8988T (cell line): ENCODE data around the gene ACAT2.
"Not testable (repeated sequence)": the region's sequence is repeated elsewhere in the genome, so short reads cannot be mapped to it uniquely, and the experiment has no call there.

ENCODE experiments used
- DNase-seq: peaks from one replicate; pipeline ENCODE4 v3.0.0; 2011

ACAT2 gene

DNA sequence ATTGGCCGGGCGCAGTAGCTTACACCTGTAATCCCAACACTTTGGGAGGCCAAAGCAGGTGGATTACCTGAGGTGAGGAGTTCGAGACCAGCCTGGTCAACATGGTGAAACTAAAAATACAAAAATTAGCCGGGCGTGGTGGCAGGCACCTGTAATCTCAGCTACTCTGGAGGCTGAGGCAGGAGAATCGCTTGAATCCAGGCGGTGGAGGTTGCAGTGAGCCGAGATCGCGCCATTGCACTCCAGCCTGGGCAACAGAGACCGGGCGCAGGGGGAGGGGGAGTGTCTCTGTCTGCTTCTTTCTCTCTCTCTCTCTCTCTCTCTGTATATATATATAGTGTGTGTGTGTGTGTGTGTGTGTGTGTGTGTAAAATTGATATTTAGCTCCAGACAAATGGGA is 29.3 kb upstream of the ACAT2 start:
- not testable (repeated sequence) for DNase-seq

DNA sequence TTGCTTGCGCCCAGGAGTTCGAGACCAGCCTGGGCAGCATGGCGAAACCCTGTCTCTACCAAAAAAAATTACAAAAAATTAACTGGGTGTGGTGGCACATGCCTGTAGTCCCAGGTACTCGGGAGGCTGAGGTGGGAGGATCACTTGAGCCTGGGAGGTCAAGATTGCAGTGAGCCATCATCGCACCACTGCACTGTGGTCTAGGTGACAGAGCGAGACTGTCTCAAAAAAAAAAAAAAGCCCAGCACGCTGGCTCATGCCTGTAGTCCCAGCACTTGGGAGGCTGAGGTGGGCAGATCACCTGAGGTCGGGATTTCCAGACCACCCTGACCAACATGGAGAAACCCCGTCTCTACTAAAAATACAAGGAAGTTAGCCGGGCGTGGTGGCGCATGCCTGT is 28.4 kb upstream of the ACAT2 start:
- not testable (repeated sequence) for DNase-seq

DNA sequence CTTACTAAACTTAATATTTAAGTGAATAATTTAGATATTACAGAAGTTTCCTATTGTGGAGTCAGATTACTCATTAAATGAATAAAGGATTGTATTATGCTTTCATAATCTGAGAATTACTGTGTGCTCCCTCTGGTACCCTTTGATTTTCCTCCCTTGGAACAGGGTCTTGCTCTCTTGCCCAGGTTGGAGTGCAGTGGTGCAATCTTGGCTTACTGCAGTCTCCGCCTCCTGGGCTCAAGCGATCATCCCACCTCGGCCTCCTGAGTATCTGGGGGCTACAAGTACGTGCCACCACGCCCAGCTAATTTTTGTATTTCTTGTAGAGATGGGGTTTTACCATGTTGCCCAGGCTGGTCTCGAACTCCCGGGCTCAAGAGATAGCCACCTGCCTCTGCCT is 24.9 kb upstream of the ACAT2 start:
- DNase-seq = no peak

DNA sequence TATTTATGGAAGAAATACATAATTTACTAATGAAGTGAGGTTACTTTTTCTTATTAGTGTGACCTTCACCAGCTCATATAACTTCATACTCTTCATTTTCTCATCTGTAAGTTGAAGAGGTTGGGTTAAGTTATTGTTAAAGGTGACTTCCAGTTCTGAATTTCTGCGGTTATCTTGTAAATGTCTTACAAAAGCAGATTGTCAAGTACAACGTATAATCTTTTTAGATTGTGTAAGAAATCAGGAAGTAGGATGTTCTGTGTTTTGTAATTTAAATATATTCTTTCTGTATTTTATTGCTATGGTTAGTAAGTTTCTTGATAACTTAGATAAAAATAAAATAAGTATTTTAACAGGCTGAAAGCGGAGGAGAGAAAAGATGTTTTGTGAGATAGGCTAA is 22.5 kb upstream of the ACAT2 start:
- no peak for DNase-seq

DNA sequence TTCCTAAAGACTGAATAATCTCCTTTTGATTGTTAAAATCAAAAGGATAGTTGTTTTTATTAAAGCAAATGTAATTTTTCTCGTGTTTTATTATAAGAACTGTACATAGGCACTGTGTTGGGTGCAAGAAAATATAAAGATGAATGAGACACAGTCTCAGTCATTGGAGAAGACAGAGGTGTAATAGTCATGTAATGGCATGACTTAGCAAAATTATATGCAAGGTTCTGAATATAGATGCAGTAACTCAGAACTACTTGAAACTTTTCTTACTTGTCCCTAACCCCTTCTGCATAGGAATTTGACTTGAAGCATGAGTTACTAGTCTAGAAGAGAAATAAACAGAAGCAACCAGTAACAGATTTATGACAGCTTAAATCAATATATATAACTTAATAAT is 19.7 kb upstream of the ACAT2 start:
- no peak for DNase-seq

DNA sequence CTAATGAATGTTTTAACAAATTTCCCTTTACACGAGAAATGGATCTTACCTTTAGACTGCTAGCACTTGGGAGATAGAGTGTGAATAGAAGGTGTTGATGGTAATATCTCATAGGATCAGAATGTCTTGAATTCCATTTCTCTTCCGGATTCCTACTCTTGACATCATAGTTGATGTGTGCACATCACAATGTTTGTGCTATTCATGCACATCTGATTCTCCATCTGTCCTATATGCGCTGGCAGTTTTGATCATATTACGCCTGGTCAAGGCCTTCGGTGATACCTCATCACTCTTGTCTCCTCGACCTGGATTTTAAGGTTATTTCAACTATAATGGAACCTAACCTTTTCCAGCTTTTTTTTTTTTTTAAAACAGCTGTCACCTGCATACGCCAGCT is 16.8 kb upstream of the ACAT2 start:
- DNase-seq = no peak

DNA sequence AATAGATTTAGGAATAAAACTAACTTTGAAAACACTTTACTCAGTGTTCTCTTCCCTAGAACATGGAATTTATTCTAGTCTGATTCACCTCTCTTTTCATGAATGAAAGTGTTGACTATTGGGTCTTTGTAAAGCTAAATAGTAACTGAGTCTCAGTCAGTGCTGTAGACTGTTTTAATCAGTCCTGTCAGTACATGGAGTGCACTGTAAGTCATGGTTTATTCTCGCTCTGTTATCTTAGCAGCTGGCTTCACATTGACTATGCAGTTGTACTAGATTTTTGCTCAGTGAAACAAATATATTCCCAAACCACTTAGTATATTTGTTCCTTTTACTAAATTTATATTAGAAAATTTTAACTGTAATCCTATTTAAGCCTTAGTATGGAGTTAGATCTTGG is 15.1 kb upstream of the ACAT2 start:
- no peak for DNase-seq

DNA sequence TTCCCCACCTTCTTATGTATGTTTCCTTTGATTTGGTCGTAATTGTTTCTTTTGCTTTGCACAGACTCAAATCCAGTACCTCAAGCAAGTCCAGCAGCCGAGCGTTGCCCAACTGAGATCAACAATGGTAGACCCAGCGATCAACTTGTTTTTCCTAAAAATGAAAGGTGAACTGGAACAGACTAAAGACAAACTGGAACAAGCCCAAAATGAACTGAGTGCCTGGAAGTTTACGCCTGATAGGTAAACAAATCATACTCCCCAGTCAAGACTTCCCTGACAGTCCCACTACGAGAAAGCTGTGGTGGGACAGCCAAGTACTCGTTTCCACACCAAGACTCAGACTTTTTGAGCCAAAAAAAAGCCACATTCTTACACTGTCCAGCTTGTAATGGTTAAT is 13.7 kb upstream of the ACAT2 start:
- not testable (repeated sequence) for DNase-seq

DNA sequence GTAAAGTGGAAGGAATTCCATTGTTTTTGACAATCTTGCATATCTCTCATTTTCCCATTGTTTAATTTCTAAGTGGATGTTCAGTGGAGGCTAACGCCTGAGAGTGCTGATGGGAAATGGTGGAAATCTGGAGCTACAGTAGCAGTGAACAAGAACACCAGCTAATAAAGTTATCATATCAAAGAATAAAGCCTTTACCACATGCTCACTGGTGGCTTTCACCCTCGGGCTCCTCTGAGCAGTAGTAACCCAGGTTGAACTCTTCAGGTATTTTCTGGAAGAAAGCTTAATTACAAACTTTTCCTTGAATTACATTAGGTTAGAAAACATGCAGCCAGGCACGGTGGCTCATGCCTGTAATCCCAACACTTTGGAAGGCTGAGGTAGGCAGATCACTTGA is 10.4 kb upstream of the ACAT2 start:
- DNase-seq = no peak

DNA sequence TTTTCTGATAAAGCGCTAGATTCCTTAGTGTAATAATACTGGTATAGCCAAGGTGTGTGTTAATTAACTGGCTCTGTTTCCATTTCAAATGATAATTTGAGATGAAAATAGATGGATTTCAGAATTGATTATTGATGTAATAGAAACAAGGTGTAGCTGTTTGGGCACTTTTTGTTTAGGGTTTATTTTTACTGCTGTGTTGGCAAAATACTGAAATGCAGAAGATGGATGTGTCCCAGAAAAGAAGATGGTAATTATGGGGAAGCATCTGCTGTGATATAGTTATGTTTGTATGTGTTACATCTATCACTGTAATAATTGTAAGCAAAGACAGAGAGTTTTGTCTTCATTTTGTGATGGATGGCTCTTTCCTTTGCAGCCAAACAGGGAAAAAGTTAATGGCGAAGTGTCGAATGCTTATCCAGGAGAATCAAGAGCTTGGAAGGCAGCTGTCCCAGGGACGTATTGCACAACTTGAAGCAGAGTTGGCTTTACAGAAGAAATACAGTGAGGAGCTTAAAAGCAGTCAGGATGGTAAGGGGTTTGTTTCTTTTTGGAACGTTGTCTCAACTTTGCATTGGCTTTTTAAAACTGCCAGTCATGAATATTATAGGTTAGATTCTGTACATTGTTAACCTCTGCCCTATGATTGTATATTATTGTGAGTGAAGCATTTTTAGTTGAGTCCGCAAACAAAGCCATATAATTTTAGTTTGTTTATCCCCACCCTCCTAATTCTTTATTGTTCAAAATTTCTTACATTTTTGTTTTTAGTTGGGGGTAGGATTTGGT is 8.6 kb upstream of the ACAT2 start:
- DNase-seq = no peak

DNA sequence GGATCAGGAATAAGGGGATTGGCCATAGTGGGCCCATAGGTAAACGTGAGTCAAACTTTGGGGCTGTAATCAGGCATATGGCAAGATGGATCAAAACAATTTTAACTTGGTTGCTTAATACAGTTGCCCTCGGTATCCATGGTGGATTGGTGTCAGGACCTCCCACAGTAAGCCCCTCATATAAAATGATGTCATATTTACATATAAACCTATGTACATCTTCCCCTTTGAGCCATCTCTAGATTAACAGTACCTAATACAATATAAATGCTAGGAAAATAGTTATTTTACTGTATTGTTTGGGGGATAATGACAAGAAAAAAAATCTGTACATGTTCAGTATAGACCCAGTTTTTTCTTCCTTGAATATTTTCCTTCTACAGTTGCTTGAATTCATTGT is 7.4 kb upstream of the ACAT2 start:
- no peak for DNase-seq

DNA sequence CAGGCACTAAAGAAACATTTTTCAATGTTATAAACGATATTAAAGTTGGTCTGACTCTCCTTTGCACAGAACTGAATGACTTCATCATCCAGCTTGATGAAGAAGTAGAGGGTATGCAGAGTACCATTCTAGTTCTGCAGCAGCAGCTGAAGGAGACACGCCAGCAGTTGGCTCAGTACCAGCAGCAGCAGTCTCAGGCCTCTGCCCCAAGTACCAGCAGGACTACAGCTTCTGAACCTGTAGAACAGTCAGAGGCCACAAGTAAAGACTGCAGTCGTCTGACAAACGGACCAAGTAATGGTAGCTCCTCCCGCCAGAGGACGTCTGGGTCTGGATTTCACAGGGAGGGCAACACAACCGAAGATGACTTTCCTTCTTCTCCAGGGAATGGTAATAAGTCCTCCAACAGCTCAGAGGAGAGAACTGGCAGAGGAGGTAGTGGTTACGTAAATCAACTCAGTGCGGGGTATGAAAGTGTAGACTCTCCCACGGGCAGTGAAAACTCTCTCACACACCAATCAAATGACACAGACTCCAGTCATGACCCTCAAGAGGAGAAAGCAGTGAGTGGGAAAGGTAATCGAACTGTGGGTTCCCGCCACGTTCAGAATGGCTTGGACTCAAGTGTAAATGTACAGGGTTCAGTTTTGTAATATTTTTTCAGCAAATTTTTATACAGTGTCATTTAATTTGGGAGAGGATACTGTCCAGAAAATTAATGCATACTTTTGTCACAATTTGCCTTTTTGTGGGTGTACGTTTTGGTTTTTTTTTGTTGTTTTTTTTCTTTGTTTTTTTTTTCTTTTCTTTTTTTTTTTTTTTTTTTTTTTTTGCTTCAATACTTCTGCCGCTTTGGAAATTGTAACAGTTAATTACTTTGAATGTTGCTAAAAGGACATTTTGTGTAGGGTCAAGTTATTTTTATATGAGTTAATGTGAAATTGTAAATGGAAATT is 6.6 kb upstream of the ACAT2 start:
- no peak for DNase-seq

DNA sequence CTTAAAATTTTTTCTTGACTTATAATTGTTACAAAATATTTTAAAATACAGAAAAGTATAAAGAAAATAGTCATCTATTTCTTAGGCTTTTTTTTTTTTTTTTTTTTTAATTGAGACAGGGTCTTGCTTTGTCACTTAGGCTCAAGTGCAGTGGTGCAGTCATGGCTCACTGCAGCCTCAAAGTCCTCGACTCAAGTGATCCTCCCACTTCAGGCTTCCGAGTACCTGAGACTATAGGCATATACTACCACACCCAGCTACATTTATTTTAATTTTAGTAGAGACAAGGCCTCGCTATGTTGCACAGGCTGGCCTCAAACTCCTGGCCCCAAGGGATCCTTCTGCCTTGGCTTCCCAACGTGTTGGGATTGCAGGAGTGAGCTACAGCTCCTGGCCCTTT is 5.3 kb upstream of the ACAT2 start:
- no peak for DNase-seq

DNA sequence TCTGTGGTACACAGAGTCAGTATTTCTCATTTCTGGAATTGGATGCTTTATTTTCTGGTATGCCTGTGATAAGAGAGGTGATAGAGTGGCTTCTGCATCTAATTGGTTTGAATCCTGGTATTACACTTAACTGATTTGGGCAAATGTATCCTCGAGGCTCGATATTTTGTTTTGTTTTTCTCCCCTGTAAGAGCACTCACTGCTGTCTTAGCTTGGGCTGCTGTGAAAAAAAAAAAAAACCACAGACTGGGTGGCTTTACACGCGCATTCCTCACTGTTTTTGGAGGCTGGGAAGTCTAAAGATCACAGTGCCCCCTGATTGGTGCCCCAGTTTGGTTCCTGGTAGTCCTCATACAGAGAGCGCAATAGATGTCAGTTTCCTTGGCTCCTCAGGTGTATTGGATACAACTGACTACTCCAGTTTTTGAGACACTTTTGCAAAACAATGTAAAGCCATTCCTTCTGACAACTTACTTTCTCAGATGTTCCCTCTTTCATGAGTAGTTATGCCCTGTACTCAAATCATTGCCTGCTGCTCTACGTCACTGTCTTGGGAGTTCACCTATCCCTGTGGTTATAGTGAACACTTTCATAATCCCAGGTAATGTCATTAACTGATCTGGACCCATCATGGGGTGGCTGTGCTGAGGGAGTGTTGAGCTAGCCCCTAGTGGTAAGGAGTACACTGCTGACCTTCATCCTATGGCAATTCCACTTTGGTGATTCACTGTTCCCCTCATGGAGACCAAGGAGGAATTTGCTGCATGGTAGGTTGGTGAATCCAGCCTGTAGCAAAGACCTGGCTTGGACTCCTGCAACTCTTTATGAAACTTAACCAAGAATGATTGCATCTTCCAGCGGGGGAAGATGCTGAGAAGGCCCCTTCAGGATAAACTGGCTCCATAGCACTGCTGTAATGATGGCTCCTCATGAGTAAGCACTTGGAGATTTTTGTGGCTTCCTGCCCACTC is 3.5 kb upstream of the ACAT2 start:
- no peak for DNase-seq

DNA sequence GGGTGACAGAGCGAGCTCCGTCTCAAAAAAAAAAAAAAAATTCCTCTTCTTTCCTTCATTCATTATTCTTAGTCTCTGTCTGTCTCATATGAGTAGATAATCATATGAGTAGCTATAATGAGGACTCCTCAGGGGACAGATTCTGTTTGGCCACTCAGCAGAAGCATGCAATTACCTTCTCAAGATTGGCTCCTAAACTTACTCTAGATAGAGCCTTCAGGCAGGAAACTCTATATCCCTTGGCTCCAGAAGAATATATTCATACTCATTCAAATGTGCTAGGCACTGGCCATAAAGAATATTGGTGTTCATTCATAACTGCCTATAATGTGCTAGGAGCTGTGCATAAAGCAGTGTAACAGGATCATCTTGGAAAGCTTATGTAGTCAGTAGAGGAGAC is 2.2 kb upstream of the ACAT2 start:
- no peak for DNase-seq

DNA sequence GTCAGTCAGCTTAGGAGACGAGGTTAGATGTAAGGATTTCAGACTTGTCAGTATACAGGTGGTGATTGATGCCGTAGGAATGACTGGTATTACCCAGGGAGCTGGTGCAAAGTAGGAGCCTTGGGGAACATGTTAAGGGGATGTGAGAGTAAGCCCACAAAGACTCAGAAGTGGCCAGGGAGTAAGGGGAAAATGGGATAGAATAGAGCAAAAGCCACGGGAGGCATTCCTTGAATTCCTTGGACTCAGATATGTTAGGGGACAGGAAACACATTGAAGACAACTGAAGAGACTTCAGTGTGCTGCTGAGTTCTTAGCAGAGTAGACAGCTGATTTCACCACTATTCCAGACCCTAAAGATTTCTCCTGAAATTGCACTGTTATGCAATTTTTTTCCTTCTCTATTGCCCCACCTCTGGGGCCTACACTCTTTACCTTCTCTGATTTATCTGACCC is 1.2 kb upstream of the ACAT2 start:
- peak; percentile 51 for DNase-seq

DNA sequence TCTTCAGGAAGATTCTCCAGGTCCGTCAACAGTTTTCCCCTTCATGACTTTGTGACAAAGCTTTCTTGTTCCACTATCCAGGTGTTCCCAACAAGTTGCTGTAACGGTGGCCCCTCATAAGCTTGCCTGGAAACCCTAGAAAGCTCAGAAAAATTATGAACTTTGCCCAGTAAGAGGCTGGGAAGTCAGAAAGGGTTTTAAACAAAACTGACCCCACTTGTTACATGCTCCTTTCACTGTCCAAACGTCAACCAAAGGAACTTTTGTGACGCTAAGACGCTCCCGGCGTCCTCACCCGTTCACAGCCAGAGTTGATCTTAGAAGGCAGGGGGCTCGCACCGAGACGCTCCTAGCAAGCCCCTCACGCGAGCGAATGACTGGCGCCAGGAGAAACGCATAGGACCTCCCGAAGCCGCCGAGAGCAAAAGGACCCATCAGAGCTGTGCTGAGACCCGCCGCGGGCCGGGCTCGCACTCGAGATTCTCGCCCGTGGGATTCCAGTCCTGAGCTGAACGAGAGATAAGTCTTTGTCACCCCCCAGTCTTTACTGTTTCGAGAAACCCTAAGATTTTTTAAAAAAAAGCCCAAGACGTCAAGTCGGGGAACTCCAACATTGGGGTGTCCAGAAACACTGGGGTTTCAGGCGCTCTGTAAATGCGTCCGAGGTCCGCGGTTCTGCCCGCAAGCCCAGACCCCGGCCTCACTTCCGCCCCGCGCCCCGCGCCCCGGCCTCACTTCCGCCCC is 544 bp upstream of the ACAT2 start:
- DNase-seq = no peak

DNA sequence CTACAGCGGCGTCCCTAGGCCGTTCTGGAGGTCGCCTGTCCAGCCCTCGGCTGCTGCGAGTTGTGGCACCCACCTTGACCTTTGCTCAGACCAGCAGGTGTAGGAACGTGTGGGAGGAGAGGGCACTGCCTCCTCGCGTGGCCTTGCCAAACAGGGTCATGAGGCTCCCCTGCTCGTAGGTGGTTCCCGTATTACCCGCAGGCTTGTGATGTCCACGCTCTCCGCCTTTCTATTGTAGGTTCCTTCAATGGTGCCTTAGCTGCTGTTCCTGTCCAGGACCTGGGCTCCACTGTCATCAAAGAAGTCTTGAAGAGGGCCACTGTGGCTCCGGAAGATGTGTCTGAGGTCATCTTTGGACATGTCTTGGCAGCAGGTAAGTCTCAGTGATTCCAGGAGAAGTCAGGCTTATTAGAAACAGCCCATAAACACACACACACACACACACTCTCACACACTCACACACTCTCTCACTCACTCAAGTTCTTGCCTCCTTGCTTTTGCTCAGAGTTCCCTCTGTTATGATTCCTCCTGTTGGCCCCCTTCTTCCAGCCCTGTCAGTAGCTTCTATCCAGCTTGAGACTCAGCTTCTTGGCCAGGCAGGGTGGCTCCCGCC is 942 bp downstream of the ACAT2 start:
- DNase-seq = no peak

DNA sequence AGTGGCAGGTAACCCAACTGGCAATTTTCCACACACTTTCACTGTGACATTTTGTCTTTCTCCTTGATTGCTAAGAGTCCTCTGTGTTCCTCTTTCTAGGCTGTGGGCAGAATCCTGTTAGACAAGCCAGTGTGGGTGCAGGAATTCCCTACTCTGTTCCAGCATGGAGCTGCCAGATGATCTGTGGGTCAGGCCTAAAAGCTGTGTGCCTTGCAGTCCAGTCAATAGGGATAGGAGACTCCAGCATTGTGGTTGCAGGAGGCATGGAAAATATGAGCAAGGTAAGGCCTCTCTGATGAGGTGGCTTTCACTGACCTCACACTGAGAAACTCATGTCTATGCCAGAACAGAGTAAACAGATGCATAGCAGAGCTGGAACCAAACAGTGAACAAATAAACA is 5.1 kb downstream of the ACAT2 start:
- DNase-seq = no peak

DNA sequence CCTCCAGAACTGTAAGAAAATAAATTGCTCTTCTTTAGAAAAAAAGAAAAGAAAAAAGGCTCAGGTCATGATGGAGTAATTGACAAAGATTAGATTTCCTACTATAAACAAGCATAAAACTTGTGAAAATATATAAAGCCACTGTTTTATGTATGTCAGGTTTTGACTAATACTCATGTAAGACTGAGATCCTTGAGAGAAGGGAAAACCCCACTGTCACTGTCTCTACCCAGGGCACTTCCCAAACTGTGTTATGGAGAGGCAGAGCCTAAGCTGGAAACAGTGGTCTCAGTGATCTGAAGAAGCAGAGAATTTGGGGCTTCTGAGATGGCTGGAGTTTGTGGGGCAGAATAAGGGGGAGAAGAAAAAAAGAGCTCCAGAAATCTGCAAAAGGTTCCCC is 7.6 kb downstream of the ACAT2 start:
- DNase-seq = no peak

DNA sequence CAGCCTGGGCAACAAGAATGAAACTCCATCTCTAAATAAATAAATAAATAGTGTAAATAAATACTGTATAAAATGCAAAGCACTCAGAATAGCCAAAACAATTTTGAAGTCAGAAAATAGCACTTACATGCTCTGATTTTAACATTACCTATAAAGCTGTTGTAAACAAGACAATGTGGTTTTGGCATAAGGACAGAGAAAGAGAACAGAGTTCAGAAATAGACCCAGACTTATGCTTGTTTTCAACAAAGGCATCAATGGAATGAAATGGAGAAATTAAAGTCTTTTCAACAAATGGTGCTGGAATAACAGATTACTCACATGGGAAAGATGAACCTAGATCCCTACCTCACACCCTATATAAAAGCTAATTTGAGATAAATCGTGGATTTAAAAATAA is 10.4 kb downstream of the ACAT2 start:
- DNase-seq = no peak
